Liver (tissue), 3 donors: ENCODE measurements around the gene MYL7.

Experiments used
- ATF3 ChIP-seq: IDR thresholded peaks from 2 replicates; pipeline ENCODE4 v1.6.1; 2016; ENCODE audit warnings: antibody characterized with exemption
- CTCF ChIP-seq: fragments of 150-350 bp; IDR thresholded peaks from 2 replicates; pipeline ENCODE4 v1.5.1; 2017; ENCODE audit warnings: improper control_type of control experiment, low read depth, low read length; ENCODE audit not compliant: missing input control
- GABPA ChIP-seq, 2 donors: IDR thresholded peaks in 1 of 2; conservative IDR thresholded peaks in 1 of 2; 2 replicates each; pipeline ENCODE4 v1.6.1; 2016; ENCODE audit warnings: antibody characterized with exemption in 2 of 2, mild to moderate bottlenecking in 1 of 2, moderate library complexity in 1 of 2
- MAX ChIP-seq: IDR thresholded peaks from 2 replicates; pipeline ENCODE4 v1.6.1; 2016; ENCODE audit warnings: antibody characterized with exemption
- NR2F2 ChIP-seq: IDR thresholded peaks from 2 replicates; pipeline ENCODE4 v1.6.1; 2016; ENCODE audit warnings: antibody characterized with exemption
- RAD21 ChIP-seq, 2 donors: IDR thresholded peaks; 2 replicates each; pipeline ENCODE4 v1.6.1; 2016; ENCODE audit warnings: antibody characterized with exemption in 2 of 2, mild to moderate bottlenecking in 2 of 2
- REST ChIP-seq: IDR thresholded peaks from 2 replicates; pipeline ENCODE4 v1.6.1; 2016; ENCODE audit warnings: antibody characterized with exemption, mild to moderate bottlenecking
- RXRA ChIP-seq, 2 donors: IDR thresholded peaks; 2 replicates each; pipeline ENCODE4 v1.6.1; 2017 to 2018; ENCODE audit warnings: antibody characterized with exemption in 2 of 2, mild to moderate bottlenecking in 1 of 2
- SP1 ChIP-seq: IDR thresholded peaks from 2 replicates; pipeline ENCODE4 v1.6.1; 2018; ENCODE audit warnings: antibody characterized with exemption, mild to moderate bottlenecking
- TAF1 ChIP-seq: conservative IDR thresholded peaks from 2 replicates; pipeline ENCODE4 v1.6.1; 2016; ENCODE audit warnings: antibody characterized with exemption, mild to moderate bottlenecking
- YY1 ChIP-seq: IDR thresholded peaks from 2 replicates; pipeline ENCODE4 v1.6.1; 2016; ENCODE audit warnings: antibody characterized with exemption, mild to moderate bottlenecking
- donor health status: healthy.
- donor health status: healthy.

- no peak for TF ChIP-seq YY1
- TF ChIP-seq MAX, result no peak
- TF ChIP-seq CTCF, result no peak
- no peak for TF ChIP-seq GABPA (IDR thresholded peaks at IDR 0.05 in 1 of 2, conservative IDR thresholded peaks at IDR 0.05 in 1 of 2)
- no peak for TF ChIP-seq TAF1
- TF ChIP-seq REST, result no peak
- TF ChIP-seq RAD21 (IDR thresholded peaks at IDR 0.05), result no peak
- no peak for TF ChIP-seq NR2F2
- TF ChIP-seq RXRA (IDR thresholded peaks at IDR 0.05), result no peak
- TF ChIP-seq SP1, result no peak
- no peak for TF ChIP-seq ATF3
Observed at GRCh38 chr7:44103923-44104859, 36.9 kb downstream of the MYL7 start, which contains the start of gene AEBP1.
